ENCODE results near the gene NTF4. TPM values are rescaled to one million over a fixed set of nuclear protein-coding genes. Genes with fewer than 3 reads are reported as not detected.

Gene NTF4
- total and polyA plus RNA-seq, 4 donors: 2.1 to 5.2 (median 2.8) TPM

DNA sequence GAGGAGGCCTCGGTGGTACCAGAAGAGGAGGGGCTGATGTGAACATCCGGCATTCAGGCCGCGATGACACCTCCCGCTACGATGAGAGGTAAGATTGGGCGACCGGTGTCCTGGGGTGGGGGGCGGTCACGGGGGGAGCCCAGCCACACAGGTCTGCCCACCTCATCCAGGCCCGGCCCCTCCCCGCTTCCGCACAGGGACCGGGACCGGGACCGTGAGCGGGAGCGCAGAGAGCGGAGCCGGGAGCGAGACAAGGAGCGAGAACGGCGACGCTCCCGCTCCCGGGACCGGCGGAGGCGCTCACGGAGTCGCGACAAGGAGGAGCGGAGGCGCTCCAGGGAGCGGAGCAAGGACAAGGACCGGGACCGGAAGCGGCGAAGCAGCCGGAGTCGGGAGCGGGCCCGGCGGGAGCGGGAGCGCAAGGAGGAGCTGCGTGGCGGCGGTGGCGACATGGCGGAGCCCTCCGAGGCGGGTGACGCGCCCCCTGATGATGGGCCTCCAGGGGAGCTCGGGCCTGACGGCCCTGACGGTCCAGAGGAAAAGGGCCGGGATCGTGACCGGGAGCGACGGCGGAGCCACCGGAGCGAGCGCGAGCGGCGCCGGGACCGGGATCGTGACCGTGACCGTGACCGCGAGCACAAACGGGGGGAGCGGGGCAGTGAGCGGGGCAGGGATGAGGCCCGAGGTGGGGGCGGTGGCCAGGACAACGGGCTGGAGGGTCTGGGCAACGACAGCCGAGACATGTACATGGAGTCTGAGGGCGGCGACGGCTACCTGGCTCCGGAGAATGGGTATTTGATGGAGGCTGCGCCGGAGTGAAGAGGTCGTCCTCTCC, 43.2 kb upstream of the NTF4 start:
- WGBS, 2 donors: 97 to 98% methylated on average over 80 to 93 of the region's 93 CpGs
- TF ChIP-seq, protein P1, sequence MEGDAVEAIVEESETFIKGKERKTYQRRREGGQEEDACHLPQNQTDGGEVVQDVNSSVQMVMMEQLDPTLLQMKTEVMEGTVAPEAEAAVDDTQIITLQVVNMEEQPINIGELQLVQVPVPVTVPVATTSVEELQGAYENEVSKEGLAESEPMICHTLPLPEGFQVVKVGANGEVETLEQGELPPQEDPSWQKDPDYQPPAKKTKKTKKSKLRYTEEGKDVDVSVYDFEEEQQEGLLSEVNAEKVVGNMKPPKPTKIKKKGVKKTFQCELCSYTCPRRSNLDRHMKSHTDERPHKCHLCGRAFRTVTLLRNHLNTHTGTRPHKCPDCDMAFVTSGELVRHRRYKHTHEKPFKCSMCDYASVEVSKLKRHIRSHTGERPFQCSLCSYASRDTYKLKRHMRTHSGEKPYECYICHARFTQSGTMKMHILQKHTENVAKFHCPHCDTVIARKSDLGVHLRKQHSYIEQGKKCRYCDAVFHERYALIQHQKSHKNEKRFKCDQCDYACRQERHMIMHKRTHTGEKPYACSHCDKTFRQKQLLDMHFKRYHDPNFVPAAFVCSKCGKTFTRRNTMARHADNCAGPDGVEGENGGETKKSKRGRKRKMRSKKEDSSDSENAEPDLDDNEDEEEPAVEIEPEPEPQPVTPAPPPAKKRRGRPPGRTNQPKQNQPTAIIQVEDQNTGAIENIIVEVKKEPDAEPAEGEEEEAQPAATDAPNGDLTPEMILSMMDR (IDR thresholded peaks at IDR 0.05; ENCODE audit: control extremely low read depth, extremely low read depth): no peak
- DNase-seq (no peak), ATAC-seq (ENCODE audit: insufficient read depth, low FRiP score) (no peak)
- H3K27ac ChIP-seq (ENCODE audit: low read depth in 1 of 2, low read length in 1 of 2): no peak overlapping the region
- no peaks in the 10 kb centered on the region for H3K27me3 ChIP-seq (ENCODE audit: control insufficient read depth in 3 of 3, insufficient read depth in 3 of 3, low read length in 2 of 3)
- H3K4me3 ChIP-seq: no peak overlapping the region
- peaks cover 13 to 56% (median 24%) of the 10 kb centered on the region in 4 donors for H3K36me3 ChIP-seq (ENCODE audit: control insufficient read depth in 4 of 4, insufficient read depth in 4 of 4, low read length in 4 of 4)
- no peaks in the 10 kb centered on the region for H3K4me1 ChIP-seq (ENCODE audit: control insufficient read depth in 5 of 5, insufficient read depth in 5 of 5, low read length in 5 of 5)
- H3K9ac ChIP-seq (ENCODE audit: insufficient read depth in 1 of 2, low read length in 2 of 2): no peak overlapping the region
- H3K9me3 ChIP-seq (ENCODE audit: control insufficient read depth in 4 of 4, insufficient read depth in 3 of 4, low read length in 3 of 4): no peaks in the 10 kb centered on the region

DNA sequence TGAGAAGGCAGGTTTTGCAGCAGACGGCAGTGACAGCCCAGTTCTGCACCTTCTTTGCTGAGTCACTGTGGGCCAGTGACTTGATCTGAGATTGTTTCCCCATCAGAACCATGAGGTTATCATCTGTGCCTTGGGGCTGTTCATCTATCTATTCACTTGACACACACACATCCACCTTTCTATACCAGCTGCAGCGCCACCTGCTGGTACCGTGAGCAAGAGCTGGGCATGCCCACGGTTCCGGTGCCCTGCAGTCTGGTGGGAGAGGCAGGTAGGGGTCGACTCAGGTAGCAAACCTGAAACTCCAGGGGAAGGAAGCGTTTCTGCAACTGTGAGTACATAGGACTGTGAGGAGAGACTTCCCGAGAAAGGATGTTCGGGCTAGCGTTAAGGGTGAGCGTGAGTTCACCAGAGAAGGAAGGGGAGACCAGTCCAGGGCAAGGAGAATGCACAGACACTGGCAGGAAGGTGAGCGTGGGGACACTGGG, 42.1 kb upstream of the NTF4 start:
- Histone ChIP-seq H3K4me1 (ENCODE audit: control insufficient read depth in 5 of 5, insufficient read depth in 5 of 5, low read length in 5 of 5) (no peaks in the 10 kb centered on the region), H3K27ac (ENCODE audit: low read depth in 1 of 2, low read length in 1 of 2) (no peak overlapping the region), H3K9ac (ENCODE audit: insufficient read depth in 1 of 2, low read length in 2 of 2) (no peak overlapping the region), H3K36me3 (ENCODE audit: control insufficient read depth in 4 of 4, insufficient read depth in 4 of 4, low read length in 4 of 4) (peaks cover 17 to 68% (median 32%) of the 10 kb centered on the region in 4 donors), H3K9me3 (ENCODE audit: control insufficient read depth in 4 of 4, insufficient read depth in 3 of 4, low read length in 3 of 4) (no peaks in the 10 kb centered on the region), H3K4me3 (no peak overlapping the region), H3K27me3 (ENCODE audit: control insufficient read depth in 3 of 3, insufficient read depth in 3 of 3, low read length in 2 of 3) (no peaks in the 10 kb centered on the region)
- 69 to 70% methylated on average over 12 of the region's 12 CpGs for WGBS, 2 donors
- DNase-seq: no peak
- no peak for ATAC-seq (ENCODE audit: insufficient read depth, low FRiP score)
- TF ChIP-seq, protein P1 (IDR thresholded peaks at IDR 0.05; ENCODE audit: control extremely low read depth, extremely low read depth): peak; percentile 20

DNA sequence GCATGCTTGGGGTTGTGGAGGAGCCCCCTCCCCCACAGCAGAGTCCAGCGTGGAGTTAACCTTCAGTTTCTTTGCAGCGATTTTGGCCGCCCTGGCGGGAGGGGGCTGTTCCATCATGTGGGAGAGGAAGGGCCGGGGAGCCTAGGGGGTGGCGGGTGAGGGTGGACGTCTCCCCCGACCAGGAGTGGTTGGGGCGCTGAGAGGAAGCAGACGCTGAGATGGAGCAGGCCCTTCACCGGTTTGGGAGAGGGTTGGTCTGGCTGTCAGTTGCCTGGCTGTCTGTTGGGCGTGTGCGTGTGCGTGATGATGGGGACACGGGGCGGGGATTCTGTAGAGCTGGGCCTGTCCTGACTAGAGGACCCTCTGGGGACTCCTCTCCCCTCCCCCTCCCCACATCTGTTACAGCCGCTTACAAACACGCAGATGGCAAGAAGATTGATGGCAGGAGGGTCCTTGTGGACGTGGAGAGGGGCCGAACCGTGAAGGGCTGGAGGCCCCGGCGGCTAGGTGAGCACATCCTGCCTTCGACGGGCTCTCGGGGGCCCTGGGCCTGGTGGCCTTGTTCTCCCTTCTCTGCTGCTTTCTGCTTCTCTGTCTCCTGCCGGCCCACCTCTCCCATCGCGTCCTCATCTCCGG, 39.7 kb upstream of the NTF4 start:
- 86 to 91% methylated on average over 26 to 30 of the region's 30 CpGs for WGBS, 2 donors
- TF ChIP-seq, protein P1 (IDR thresholded peaks at IDR 0.05; ENCODE audit: control extremely low read depth, extremely low read depth): no peak
- Histone ChIP-seq H3K4me3 (no peak overlapping the region), H3K36me3 (ENCODE audit: control insufficient read depth in 4 of 4, insufficient read depth in 4 of 4, low read length in 4 of 4) (peaks cover 24 to 84% (median 48%) of the 10 kb centered on the region in 4 donors), H3K4me1 (ENCODE audit: control insufficient read depth in 5 of 5, insufficient read depth in 5 of 5, low read length in 5 of 5) (no peaks in the 10 kb centered on the region), H3K9me3 (ENCODE audit: control insufficient read depth in 4 of 4, insufficient read depth in 3 of 4, low read length in 3 of 4) (no peaks in the 10 kb centered on the region), H3K9ac (ENCODE audit: insufficient read depth in 1 of 2, low read length in 2 of 2) (no peak overlapping the region), H3K27ac (ENCODE audit: low read depth in 1 of 2, low read length in 1 of 2) (no peak overlapping the region), H3K27me3 (ENCODE audit: control insufficient read depth in 3 of 3, insufficient read depth in 3 of 3, low read length in 2 of 3) (no peaks in the 10 kb centered on the region)
- ATAC-seq (ENCODE audit: insufficient read depth, low FRiP score) (no peak), DNase-seq (no peak)
